ENCODE results near the gene RBM6. TPM values are rescaled to one million over a fixed set of nuclear protein-coding genes. Genes with fewer than 3 reads are reported as not detected.

RBM6 gene
- total and polyA plus RNA-seq, 9 of the 15 experiments (the other 6 are each of a cell fraction or from before 2014, with no cell fraction given) = 19.9 to 82.2 (median 57.8) TPM

- ATAC-seq (no peak), DNase-seq (ENCODE audit: extremely low read depth in 1 of 4, low spot score in 3 of 4) (no peak), FAIRE-seq (no peak)
- no peak overlapping the region for H3K9ac ChIP-seq (ENCODE audit: insufficient read depth in 1 of 2, low read depth in 2 of 2, low read length in 2 of 2)
- no TSS peak for BruUV-seq (replicated peaks)
- intact Hi-C loops (cut with micrococcal nuclease) (no loop called here), in situ Hi-C loops (cut with MboI) (no loop called here)
- H3K4me2 ChIP-seq (ENCODE audit: insufficient read depth, low read length) = no peak overlapping the region
- TF ChIP-seq BRF1 (IDR thresholded peaks at IDR 0.05; ENCODE audit: borderline replicate concordance, extremely low read depth, insufficient read length) (no peak), SP2 (IDR thresholded peaks at IDR 0.05; ENCODE audit: extremely low read depth, low read depth, low read length, poor library complexity, severe bottlenecking) (no peak), RBM15 (IDR thresholded peaks at IDR 0.05; ENCODE audit: insufficient read depth, low read length) (no peak), FOXA3 (CRISPR knock-in tag; conservative IDR thresholded peaks at IDR 0.05 in 1 of 2, IDR thresholded peaks at IDR 0.05 in 1 of 2) (no peak), CTBP1 (IDR thresholded peaks at IDR 0.05; ENCODE audit: borderline replicate concordance) (no peak), SRSF9 (IDR thresholded peaks at IDR 0.05; ENCODE audit: borderline replicate concordance, low read depth, low read length) (no peak), PRDM10 (IDR thresholded peaks at IDR 0.05; ENCODE audit: partially characterized antibody) (no peak), ZNF174 (CRISPR knock-in tag; IDR thresholded peaks at IDR 0.05) (no peak), KAT7 (CRISPR knock-in tag; IDR thresholded peaks at IDR 0.05; ENCODE audit: borderline replicate concordance) (no peak), CCNT2 (IDR thresholded peaks at IDR 0.05; ENCODE audit: borderline replicate concordance, extremely low read depth, insufficient read length, low read depth, low read length) (no peak), HIVEP1 (CRISPR knock-in tag; IDR thresholded peaks at IDR 0.05) (no peak), KHSRP (IDR thresholded peaks at IDR 0.05) (no peak), CBX2 (IDR thresholded peaks at IDR 0.05; ENCODE audit: insufficient read depth, low read length, poor library complexity, severe bottlenecking) (no peak), ZNF830 (CRISPR knock-in tag; IDR thresholded peaks at IDR 0.05) (no peak), NFE2 (IDR thresholded peaks at IDR 0.05; ENCODE audit: low read depth) (no peak)
- no peaks in the 10 kb centered on the region for H4K20me1 ChIP-seq (replicated peaks; ENCODE audit: control insufficient read depth, insufficient read depth, low read length)
- no peak overlapping the region for H3K27ac ChIP-seq (ENCODE audit: extremely low read depth, low read depth, low read length)
- ChIA-PET POLR2A (interaction anchor here (1.0 kb wide), 1 partner anchor 10 kb away, joined by 6 read pairs; no protein-coding TSS in a partner anchor), CTCF (ENCODE audit: low intra/inter-chr PET ratio) (no interaction called here)
- H3K27me3 ChIP-seq (ENCODE audit: control insufficient read depth in 2 of 2, insufficient read depth in 2 of 2, low read length in 2 of 2) = no peaks in the 10 kb centered on the region
- H3K9me3 ChIP-seq (replicated peaks; ENCODE audit: control insufficient read depth, insufficient read depth, low read depth, low read length) = no peaks in the 10 kb centered on the region
- no peaks in the 10 kb centered on the region for H3K4me1 ChIP-seq (replicated peaks in 1 of 2; ENCODE audit: control insufficient read depth in 2 of 2, insufficient read depth in 2 of 2, low read length in 2 of 2)
- WGBS (ENCODE audit: insufficient coverage, low coverage, missing lambda C conversion rate) = 100% methylated on average over 3 of the region's 3 CpGs
- no peak overlapping the region for H2AFZ ChIP-seq (ENCODE audit: low read depth, low read length)
- no peak overlapping the region for H3K4me3 ChIP-seq
- H3K36me3 ChIP-seq (ENCODE audit: control insufficient read depth, insufficient read depth, low read length) = peaks cover 95% of the 10 kb centered on the region
- H3K9me1 ChIP-seq (ENCODE audit: control insufficient read depth, insufficient read depth, low read length) = no peaks in the 10 kb centered on the region
- no peaks in the 10 kb centered on the region; the same call in 2 of the 3 replicates for H3K79me2 ChIP-seq (ENCODE audit: control insufficient read depth, insufficient read depth, low read length)
Measured at GRCh38 chr3:50112462-50112861, 172.5 kb downstream of the RBM6 start.
